ENCODE measurements around the gene PDLIM7. TPM values are rescaled to one million over a fixed set of nuclear protein-coding genes. Genes with fewer than 3 reads are reported as not detected.

Gene PDLIM7
- total RNA-seq, 4 donors from 2014 or later: 316 to 1,085 (median 575) TPM

DNA sequence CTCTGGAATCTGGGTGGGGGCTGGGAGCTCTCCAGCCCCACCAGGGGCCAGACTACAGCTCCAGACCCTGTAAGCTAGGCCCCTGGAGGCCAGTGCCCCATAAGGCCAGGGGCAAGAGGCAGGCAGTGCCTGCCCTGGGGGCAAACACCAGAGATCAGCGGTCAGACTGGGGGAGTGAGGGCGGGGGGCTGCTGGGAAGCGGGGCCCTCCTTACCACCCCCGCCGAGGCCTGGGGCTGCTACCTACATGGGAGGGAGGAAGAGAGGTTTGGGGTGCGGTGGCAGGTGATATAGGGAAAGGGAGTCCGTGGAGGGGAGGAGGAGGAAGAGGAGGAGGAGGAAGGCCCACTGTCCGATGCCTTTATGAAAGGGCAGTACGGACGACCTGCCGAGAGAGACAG is 38.0 kb downstream of the PDLIM7 start:
- intact Hi-C loops (cut with DNase I): loop anchor here (10.0 kb wide), 1 partner anchor 145 kb away; the partner anchor contains the start of gene MXD3
- H3K36me3 ChIP-seq: peaks cover 0 to 52% (median 42%) of the 10 kb centered on the region in 4 donors
- WGBS: 87% methylated on average over 11 of the region's 11 CpGs

DNA sequence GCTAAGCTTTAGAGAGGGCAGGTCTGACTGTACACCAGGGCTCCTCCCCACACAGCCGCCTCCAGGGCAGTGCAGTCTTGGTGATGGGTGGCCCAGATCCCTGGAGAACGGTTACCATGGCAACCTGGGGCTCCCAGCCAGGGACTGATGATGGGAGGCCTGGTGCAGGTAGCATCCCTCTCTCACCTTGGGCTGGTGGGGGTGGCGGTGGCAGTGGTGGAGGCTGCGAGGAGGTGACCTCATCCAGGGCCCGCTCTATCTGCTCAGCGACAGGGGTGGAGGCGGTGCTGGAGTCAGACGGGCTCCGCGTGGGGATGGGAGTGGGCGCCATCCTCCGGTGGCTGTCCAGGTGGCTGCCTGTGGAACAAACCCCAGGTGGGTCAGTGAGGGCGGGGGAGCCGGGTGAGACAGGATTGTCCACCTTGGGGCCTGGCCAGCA is 38.5 kb downstream of the PDLIM7 start:
- Histone ChIP-seq H3K4me3 (no peak overlapping the region), H3K4me1 (peaks cover 32 to 51% (median 44%) of the 10 kb centered on the region in 4 donors), H3K27me3 (no peaks in the 10 kb centered on the region), H3K9me3 (no peaks in the 10 kb centered on the region), H3K36me3 (peaks cover 0 to 51% (median 39%) of the 10 kb centered on the region in 4 donors), H3K27ac (replicated peaks in 1 of 4) (no peak overlapping the region)
- TF ChIP-seq POLR2A (IDR thresholded peaks at IDR 0.05; ENCODE audit: low read depth) (no peak), EP300 (IDR thresholded peaks at IDR 0.05) (no peak), POLR2AphosphoS5 (IDR thresholded peaks at IDR 0.05) (no peak)
- TF ChIP-seq, protein P1, sequence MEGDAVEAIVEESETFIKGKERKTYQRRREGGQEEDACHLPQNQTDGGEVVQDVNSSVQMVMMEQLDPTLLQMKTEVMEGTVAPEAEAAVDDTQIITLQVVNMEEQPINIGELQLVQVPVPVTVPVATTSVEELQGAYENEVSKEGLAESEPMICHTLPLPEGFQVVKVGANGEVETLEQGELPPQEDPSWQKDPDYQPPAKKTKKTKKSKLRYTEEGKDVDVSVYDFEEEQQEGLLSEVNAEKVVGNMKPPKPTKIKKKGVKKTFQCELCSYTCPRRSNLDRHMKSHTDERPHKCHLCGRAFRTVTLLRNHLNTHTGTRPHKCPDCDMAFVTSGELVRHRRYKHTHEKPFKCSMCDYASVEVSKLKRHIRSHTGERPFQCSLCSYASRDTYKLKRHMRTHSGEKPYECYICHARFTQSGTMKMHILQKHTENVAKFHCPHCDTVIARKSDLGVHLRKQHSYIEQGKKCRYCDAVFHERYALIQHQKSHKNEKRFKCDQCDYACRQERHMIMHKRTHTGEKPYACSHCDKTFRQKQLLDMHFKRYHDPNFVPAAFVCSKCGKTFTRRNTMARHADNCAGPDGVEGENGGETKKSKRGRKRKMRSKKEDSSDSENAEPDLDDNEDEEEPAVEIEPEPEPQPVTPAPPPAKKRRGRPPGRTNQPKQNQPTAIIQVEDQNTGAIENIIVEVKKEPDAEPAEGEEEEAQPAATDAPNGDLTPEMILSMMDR (IDR thresholded peaks at IDR 0.05): no peak
- whole genome bisulfite sequencing: 80% methylated on average over 12 of the region's 14 CpGs
- DNase-seq (ENCODE audit: extremely low spot score): no peak
- intact Hi-C loops (cut with DNase I): loop anchor here (10.0 kb wide), 1 partner anchor 144 kb away; the partner anchor contains the start of gene MXD3

More for the DNA sequence above, 38.0 kb downstream of the PDLIM7 start:
- TF ChIP-seq, protein P1 (IDR thresholded peaks at IDR 0.05): no peak
- no peak for TF ChIP-seq POLR2AphosphoS5 (IDR thresholded peaks at IDR 0.05)
- no peak for TF ChIP-seq EP300 (IDR thresholded peaks at IDR 0.05)
- TF ChIP-seq POLR2A (IDR thresholded peaks at IDR 0.05; ENCODE audit: low read depth): no peak
- no peaks in the 10 kb centered on the region for H3K9me3 ChIP-seq
- H3K4me1 ChIP-seq: peaks cover 28 to 47% (median 39%) of the 10 kb centered on the region in 4 donors
- H3K4me3 ChIP-seq: no peak overlapping the region
- DNase-seq (ENCODE audit: extremely low spot score): no peak
- no peak overlapping the region for H3K27ac ChIP-seq (replicated peaks in 1 of 4)
- no peaks in the 10 kb centered on the region for H3K27me3 ChIP-seq

DNA sequence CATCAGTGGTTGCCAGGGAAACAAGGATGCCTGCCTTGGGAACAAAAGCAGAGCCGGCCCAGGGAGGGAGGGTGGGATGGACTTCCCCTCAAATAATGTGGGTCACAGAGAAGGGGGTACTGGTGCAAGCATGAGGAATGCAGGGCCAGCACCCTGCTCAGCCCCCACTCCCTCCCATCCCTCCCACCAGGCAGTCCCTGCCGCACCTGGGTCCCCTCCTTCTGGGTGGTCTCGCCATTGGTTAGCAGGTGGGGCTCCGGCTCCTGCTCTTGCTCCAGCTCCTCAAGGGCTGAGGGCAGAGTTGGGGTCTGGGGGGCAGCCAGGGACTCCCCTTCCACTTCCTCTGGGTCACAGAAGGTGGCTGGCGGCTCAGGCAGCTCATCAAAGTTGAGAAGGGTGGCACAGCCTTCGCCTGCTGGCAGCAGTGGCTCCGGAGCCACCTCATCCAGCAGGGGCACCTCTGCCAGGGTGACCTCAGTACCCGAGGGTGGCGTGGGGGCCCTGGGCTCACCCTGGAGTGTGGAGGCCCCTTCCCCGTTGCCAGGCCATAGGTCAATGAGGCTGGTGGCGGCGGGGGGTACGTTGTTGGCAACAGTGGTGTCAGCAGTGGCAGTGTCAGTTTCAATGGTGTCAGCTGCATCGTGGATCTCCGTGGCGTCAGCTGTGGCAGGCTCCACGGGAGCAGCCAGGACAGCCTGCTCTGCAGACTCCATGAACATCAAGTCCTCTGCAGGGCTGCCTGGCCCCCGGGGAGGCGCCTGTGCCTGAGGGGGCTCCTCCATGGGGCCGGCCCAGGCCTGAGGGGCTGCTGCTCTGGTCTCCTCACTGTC is 39.3 kb downstream of the PDLIM7 start:
- peaks cover 0 to 5% (median 0%) of the 10 kb centered on the region in 4 donors for H3K27me3 ChIP-seq
- H3K4me3 ChIP-seq: no peak overlapping the region
- peaks cover 0 to 44% (median 37%) of the 10 kb centered on the region in 4 donors for H3K36me3 ChIP-seq
- peak overlapping the region in 3 of 4 donors; percentile 69 to 83 (median 76) for H3K27ac ChIP-seq (replicated peaks in 1 of 4)
- H3K4me1 ChIP-seq: peaks cover 36 to 58% (median 48%) of the 10 kb centered on the region in 4 donors
- no peak for DNase-seq (ENCODE audit: extremely low spot score)
- H3K9me3 ChIP-seq: no peaks in the 10 kb centered on the region
- intact Hi-C loops (cut with DNase I): loop anchor here (10.0 kb wide), 1 partner anchor 143 kb away; the partner anchor contains the start of gene MXD3
- TF ChIP-seq POLR2A (IDR thresholded peaks at IDR 0.05; ENCODE audit: low read depth): no peak
- no peak for TF ChIP-seq POLR2AphosphoS5 (IDR thresholded peaks at IDR 0.05)
- no peak for TF ChIP-seq EP300 (IDR thresholded peaks at IDR 0.05)
- TF ChIP-seq, protein P1 (IDR thresholded peaks at IDR 0.05): no peak
- 74% methylated on average over 18 of the region's 20 CpGs for WGBS

DNA sequence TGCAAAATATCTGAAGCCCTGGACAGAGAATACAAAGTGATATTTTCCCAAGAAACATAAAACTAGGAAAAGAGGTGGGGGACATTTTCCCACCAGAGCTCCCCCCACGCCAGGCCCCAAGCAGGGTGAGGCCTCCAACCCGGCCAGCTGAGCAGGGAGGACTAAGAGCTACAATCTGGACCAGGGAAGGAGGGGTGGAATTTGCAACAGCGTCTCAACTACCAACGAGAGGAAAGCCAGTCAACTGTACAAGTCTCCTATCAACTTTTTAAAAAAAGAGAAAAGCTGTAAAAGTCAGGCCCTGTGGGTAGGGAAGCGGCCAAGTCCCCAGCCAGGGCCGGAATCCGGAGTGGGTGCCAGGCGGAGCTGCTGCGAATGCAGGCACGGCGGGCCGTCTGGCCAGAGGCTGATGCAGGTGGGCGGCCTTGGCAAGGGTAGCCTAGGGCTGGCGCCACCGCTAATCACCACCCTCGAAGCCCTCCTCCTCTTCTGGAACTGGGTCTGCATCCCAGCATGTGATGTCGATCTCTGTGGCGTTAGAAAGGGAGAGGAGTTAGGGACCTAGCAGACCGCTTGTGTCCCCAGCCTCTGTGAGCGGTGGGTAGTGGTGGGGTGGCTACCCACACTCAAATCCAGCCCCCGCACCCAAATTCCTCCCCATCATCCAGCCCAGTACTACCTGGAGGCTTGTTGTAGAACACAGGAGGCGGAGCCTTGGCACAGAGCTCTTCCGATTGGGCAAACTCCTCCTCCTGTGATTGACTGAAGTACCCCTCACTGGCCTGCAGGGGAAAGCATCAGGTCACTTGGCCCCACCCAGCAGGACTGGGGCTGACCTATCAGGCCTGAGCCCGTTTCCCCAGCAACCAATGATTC is 40.2 kb downstream of the PDLIM7 start:
- Histone ChIP-seq H3K27ac (replicated peaks in 1 of 4) (peak overlapping the region; percentile 69 to 83 (median 73)), H3K9me3 (no peaks in the 10 kb centered on the region), H3K4me1 (peaks cover 33 to 58% (median 47%) of the 10 kb centered on the region in 4 donors), H3K27me3 (peaks cover 0 to 11% (median 0%) of the 10 kb centered on the region in 4 donors), H3K4me3 (no peak overlapping the region), H3K36me3 (peaks cover 0 to 40% (median 35%) of the 10 kb centered on the region in 4 donors)
- TF ChIP-seq, protein P1 (IDR thresholded peaks at IDR 0.05): peak; percentile 31 to 68 (median 34)
- TF ChIP-seq POLR2AphosphoS5 (IDR thresholded peaks at IDR 0.05): peak; percentile 21 to 44
- no peak for TF ChIP-seq POLR2A (IDR thresholded peaks at IDR 0.05; ENCODE audit: low read depth)
- TF ChIP-seq EP300 (IDR thresholded peaks at IDR 0.05): no peak
- 51% methylated on average over 22 of the region's 24 CpGs for WGBS
- intact Hi-C loops (cut with DNase I): loop anchor here (10.0 kb wide), 1 partner anchor 142 kb away; the partner anchor contains the start of gene MXD3
- DNase-seq (ENCODE audit: extremely low spot score): no peak
